GM23248 (cell line): ENCODE data around the gene FHOD3.

Experiments
- EZH2 ChIP-seq: fragments of 200-600 bp; sonication (generic); IDR thresholded peaks from 2 replicates; pipeline ENCODE4 v1.6.1; 2018; ENCODE audit warnings: antibody characterized with exemption, mild to moderate bottlenecking; ENCODE audit not compliant: insufficient read depth, poor library complexity, severe bottlenecking
- EZH2phosphoT487 ChIP-seq: fragments of 200-600 bp; sonication (generic); IDR thresholded peaks from 2 replicates; pipeline ENCODE4 v1.6.1; 2018; ENCODE audit warnings: antibody characterized with exemption, moderate library complexity, mild to moderate bottlenecking, low read depth; ENCODE audit not compliant: insufficient read depth

DNA sequence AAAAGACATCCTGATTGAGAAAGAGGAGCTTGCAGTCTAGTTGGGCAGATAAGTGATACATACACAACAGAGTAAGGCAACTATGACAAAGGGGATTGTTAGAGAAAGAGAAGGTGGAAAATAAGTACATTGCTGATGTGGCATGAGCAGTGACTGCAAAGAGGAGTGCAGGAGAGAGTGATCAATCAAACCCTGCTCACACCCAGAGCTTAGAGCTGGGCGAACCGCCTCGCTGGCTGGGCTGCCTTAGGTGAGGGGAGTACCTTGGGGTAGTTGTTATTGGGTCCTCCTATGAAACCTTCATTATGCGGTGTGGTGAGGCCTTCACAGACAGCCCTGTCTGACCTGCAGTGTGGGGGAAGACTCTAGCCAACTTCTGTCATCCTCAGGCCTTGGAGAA is 161.7 kb downstream of the FHOD3 start:
- TF ChIP-seq EZH2 (no peak), EZH2phosphoT487 (no peak)
